ENCODE results near the gene HDAC3.
A peak's percentile ranks its signal among the peaks of the same experiment; 100 is the strongest.

Gene HDAC3

GRCh38 chr5:141634720-141635119 is 1.9 kb downstream of the HDAC3 start:
- no peaks in the 10 kb centered on the region for H3K9me3 ChIP-seq (ENCODE audit: control insufficient read depth in 2 of 2, low read length in 2 of 2)
- no peak overlapping the region for H3K4me3 ChIP-seq (ENCODE audit: low read length in 2 of 2)
- peaks cover 8 to 11% of the 10 kb centered on the region in 2 donors for H3K27me3 ChIP-seq (ENCODE audit: control insufficient read depth in 1 of 2, insufficient read depth in 2 of 2, low read length in 2 of 2)
- no peak overlapping the region for H3K27ac ChIP-seq (ENCODE audit: low read length)
- H3K36me3 ChIP-seq (ENCODE audit: control insufficient read depth in 2 of 2, insufficient read depth in 2 of 2, low read length in 2 of 2): peaks cover 3 to 4% of the 10 kb centered on the region in 2 donors
- no peak overlapping the region for H3K9ac ChIP-seq (ENCODE audit: low read length in 2 of 2)
- H3K4me1 ChIP-seq (ENCODE audit: control insufficient read depth, insufficient read depth, low read length): peaks cover 27% of the 10 kb centered on the region

GRCh38 chr5:141633871-141634561 is 2.6 kb downstream of the HDAC3 start:
- H3K4me1 ChIP-seq (ENCODE audit: control insufficient read depth, insufficient read depth, low read length): peaks cover 27% of the 10 kb centered on the region

GRCh38 chr5:141632650-141633049 is 4.0 kb downstream of the HDAC3 start:
- Histone ChIP-seq H3K9me3 (ENCODE audit: control insufficient read depth in 2 of 2, low read length in 2 of 2) (no peaks in the 10 kb centered on the region), H3K36me3 (ENCODE audit: control insufficient read depth in 2 of 2, insufficient read depth in 2 of 2, low read length in 2 of 2) (peaks cover 24 to 25% of the 10 kb centered on the region in 2 donors), H3K4me1 (ENCODE audit: control insufficient read depth, insufficient read depth, low read length) (peaks cover 24% of the 10 kb centered on the region), H3K4me3 (ENCODE audit: low read length in 2 of 2) (no peak overlapping the region), H3K27me3 (ENCODE audit: control insufficient read depth in 1 of 2, insufficient read depth in 2 of 2, low read length in 2 of 2) (no peaks in the 10 kb centered on the region), H3K27ac (ENCODE audit: low read length) (no peak overlapping the region), H3K9ac (ENCODE audit: low read length in 2 of 2) (no peak overlapping the region)

More at GRCh38 chr5:141633871-141634561, 2.6 kb downstream of the HDAC3 start:
- Histone ChIP-seq H3K27ac (ENCODE audit: low read length) (no peak overlapping the region), H3K4me3 (ENCODE audit: low read length in 2 of 2) (no peak overlapping the region), H3K27me3 (ENCODE audit: control insufficient read depth in 1 of 2, insufficient read depth in 2 of 2, low read length in 2 of 2) (peaks cover 8 to 11% of the 10 kb centered on the region in 2 donors), H3K36me3 (ENCODE audit: control insufficient read depth in 2 of 2, insufficient read depth in 2 of 2, low read length in 2 of 2) (peaks cover 10 to 11% of the 10 kb centered on the region in 2 donors), H3K9ac (ENCODE audit: low read length in 2 of 2) (no peak overlapping the region), H3K9me3 (ENCODE audit: control insufficient read depth in 2 of 2, low read length in 2 of 2) (no peaks in the 10 kb centered on the region)

GRCh38 chr5:141630570-141631140 is 6.0 kb downstream of the HDAC3 start:
- Histone ChIP-seq H3K4me3 (ENCODE audit: low read length in 2 of 2) (no peak overlapping the region), H3K36me3 (ENCODE audit: control insufficient read depth in 2 of 2, insufficient read depth in 2 of 2, low read length in 2 of 2) (peaks cover 36 to 40% of the 10 kb centered on the region in 2 donors), H3K27ac (ENCODE audit: low read length) (no peak overlapping the region), H3K9ac (ENCODE audit: low read length in 2 of 2) (no peak overlapping the region), H3K9me3 (ENCODE audit: control insufficient read depth in 2 of 2, low read length in 2 of 2) (no peaks in the 10 kb centered on the region), H3K27me3 (ENCODE audit: control insufficient read depth in 1 of 2, insufficient read depth in 2 of 2, low read length in 2 of 2) (no peaks in the 10 kb centered on the region), H3K4me1 (ENCODE audit: control insufficient read depth, insufficient read depth, low read length) (peaks cover 11% of the 10 kb centered on the region)

- Histone ChIP-seq H3K4me3 (ENCODE audit: low read length in 2 of 2) (no peak overlapping the region), H3K4me1 (ENCODE audit: control insufficient read depth, insufficient read depth, low read length) (no peaks in the 10 kb centered on the region), H3K27me3 (ENCODE audit: control insufficient read depth in 1 of 2, insufficient read depth in 2 of 2, low read length in 2 of 2) (no peaks in the 10 kb centered on the region), H3K9ac (ENCODE audit: low read length in 2 of 2) (no peak overlapping the region), H3K36me3 (ENCODE audit: control insufficient read depth in 2 of 2, insufficient read depth in 2 of 2, low read length in 2 of 2) (peaks cover 46 to 56% of the 10 kb centered on the region in 2 donors), H3K9me3 (ENCODE audit: control insufficient read depth in 2 of 2, low read length in 2 of 2) (no peaks in the 10 kb centered on the region), H3K27ac (ENCODE audit: low read length) (no peak overlapping the region)
These were observed 8.4 kb downstream of the HDAC3 start for GRCh38 chr5:141628175-141628788.

GRCh38 chr5:141623611-141624010 is 13.0 kb downstream of the HDAC3 start:
- no peak overlapping the region for H3K4me3 ChIP-seq (ENCODE audit: low read length in 2 of 2)
- H3K36me3 ChIP-seq (ENCODE audit: control insufficient read depth in 2 of 2, insufficient read depth in 2 of 2, low read length in 2 of 2): peaks cover 46 to 61% of the 10 kb centered on the region in 2 donors
- H3K9ac ChIP-seq (ENCODE audit: low read length in 2 of 2): no peak overlapping the region
- no peak overlapping the region for H3K27ac ChIP-seq (ENCODE audit: low read length)
- H3K27me3 ChIP-seq (ENCODE audit: control insufficient read depth in 1 of 2, insufficient read depth in 2 of 2, low read length in 2 of 2): no peaks in the 10 kb centered on the region
- H3K4me1 ChIP-seq (ENCODE audit: control insufficient read depth, insufficient read depth, low read length): peaks cover 2% of the 10 kb centered on the region
- no peaks in the 10 kb centered on the region for H3K9me3 ChIP-seq (ENCODE audit: control insufficient read depth in 2 of 2, low read length in 2 of 2)

GRCh38 chr5:141623186-141623585 is 13.5 kb downstream of the HDAC3 start:
- Histone ChIP-seq H3K4me3 (ENCODE audit: low read length in 2 of 2) (no peak overlapping the region), H3K36me3 (ENCODE audit: control insufficient read depth in 2 of 2, insufficient read depth in 2 of 2, low read length in 2 of 2) (peaks cover 41 to 56% of the 10 kb centered on the region in 2 donors), H3K9ac (ENCODE audit: low read length in 2 of 2) (no peak overlapping the region), H3K4me1 (ENCODE audit: control insufficient read depth, insufficient read depth, low read length) (peaks cover 6% of the 10 kb centered on the region), H3K9me3 (ENCODE audit: control insufficient read depth in 2 of 2, low read length in 2 of 2) (no peaks in the 10 kb centered on the region), H3K27me3 (ENCODE audit: control insufficient read depth in 1 of 2, insufficient read depth in 2 of 2, low read length in 2 of 2) (no peaks in the 10 kb centered on the region), H3K27ac (ENCODE audit: low read length) (no peak overlapping the region)

- Histone ChIP-seq H3K9me3 (ENCODE audit: control insufficient read depth in 2 of 2, low read length in 2 of 2) (no peaks in the 10 kb centered on the region), H3K36me3 (ENCODE audit: control insufficient read depth in 2 of 2, insufficient read depth in 2 of 2, low read length in 2 of 2) (peaks cover 15 to 25% of the 10 kb centered on the region in 2 donors), H3K4me3 (ENCODE audit: low read length in 2 of 2) (peak within 1 kb of the TSS; percentile 38 to 77), H3K9ac (ENCODE audit: low read length in 2 of 2) (peak within 1 kb of the TSS; percentile 75 to 76), H3K4me1 (ENCODE audit: control insufficient read depth, insufficient read depth, low read length) (peaks cover 11% of the 10 kb centered on the region), H3K27ac (ENCODE audit: low read length) (peak within 1 kb of the TSS; percentile 33), H3K27me3 (ENCODE audit: control insufficient read depth in 1 of 2, insufficient read depth in 2 of 2, low read length in 2 of 2) (no peaks in the 10 kb centered on the region)
These were observed 17.7 kb downstream of the HDAC3 start, which contains the start of gene DIAPH1 for GRCh38 chr5:141618804-141619554. Gene DIAPH1 (minus strand): TSS chr5:141619000. CDS start chr5:141618914, 86 bp downstream.

- H3K4me3 ChIP-seq (ENCODE audit: low read length in 2 of 2): peak overlapping the region; percentile 38 to 77
- H3K4me1 ChIP-seq (ENCODE audit: control insufficient read depth, insufficient read depth, low read length): peaks cover 11% of the 10 kb centered on the region
- peak overlapping the region; percentile 33 for H3K27ac ChIP-seq (ENCODE audit: low read length)
- peak overlapping the region; percentile 75 to 76 for H3K9ac ChIP-seq (ENCODE audit: low read length in 2 of 2)
- H3K9me3 ChIP-seq (ENCODE audit: control insufficient read depth in 2 of 2, low read length in 2 of 2): no peaks in the 10 kb centered on the region
- H3K27me3 ChIP-seq (ENCODE audit: control insufficient read depth in 1 of 2, insufficient read depth in 2 of 2, low read length in 2 of 2): no peaks in the 10 kb centered on the region
- H3K36me3 ChIP-seq (ENCODE audit: control insufficient read depth in 2 of 2, insufficient read depth in 2 of 2, low read length in 2 of 2): peaks cover 13 to 19% of the 10 kb centered on the region in 2 donors
These were observed 18.4 kb downstream of the HDAC3 start for GRCh38 chr5:141618030-141618803.

GRCh38 chr5:141617682-141618029 is 19.0 kb downstream of the HDAC3 start:
- peak overlapping the region; percentile 38 to 77 for H3K4me3 ChIP-seq (ENCODE audit: low read length in 2 of 2)
- H3K36me3 ChIP-seq (ENCODE audit: control insufficient read depth in 2 of 2, insufficient read depth in 2 of 2, low read length in 2 of 2): peaks cover 10 to 16% of the 10 kb centered on the region in 2 donors
- no peaks in the 10 kb centered on the region for H3K9me3 ChIP-seq (ENCODE audit: control insufficient read depth in 2 of 2, low read length in 2 of 2)
- H3K9ac ChIP-seq (ENCODE audit: low read length in 2 of 2): peak overlapping the region; percentile 75 to 76
- peaks cover 11% of the 10 kb centered on the region for H3K4me1 ChIP-seq (ENCODE audit: control insufficient read depth, insufficient read depth, low read length)
- peak overlapping the region; percentile 33 for H3K27ac ChIP-seq (ENCODE audit: low read length)
- no peaks in the 10 kb centered on the region for H3K27me3 ChIP-seq (ENCODE audit: control insufficient read depth in 1 of 2, insufficient read depth in 2 of 2, low read length in 2 of 2)
